GM18498 (cell line): Measurements from ENCODE around the gene SLC12A3.

ENCODE experiments used
- ATAC-seq: cut with Tn5 transposase; IDR thresholded peaks from one replicate; pipeline ENCODE4 v1.9.1; 2021; ENCODE audit warnings: mild to moderate bottlenecking, moderate library complexity; ENCODE audit not compliant: unreplicated experiment

Gene SLC12A3

GRCh38 chr16:56961851-56962281 lies 96.9 kb downstream of the SLC12A3 start, which contains the start of gene CETP:
TSS of gene CETP (plus strand) at chr16:56961950. CDS start at chr16:56961980, 30 bp downstream.
- ATAC-seq: no peak

GRCh38 chr16:56964243-56965148 lies 99.5 kb downstream of the SLC12A3 start:
- ATAC-seq: peak; percentile 82
